GM12878 (cell line): Measurements from ENCODE around the gene SUGP2. TPM values are rescaled to one million over a fixed set of nuclear protein-coding genes. Genes with fewer than 3 reads are reported as not detected.

Source experiments
- ATAC-seq: fragments of 200-7000 bp; cut with Tn5 transposase; 3 replicates; pipeline ENCODE4 v1.9.1; 2020; ENCODE audit warnings: mild to moderate bottlenecking, moderate library complexity
- BruUV-seq: library from RNA; stranded (reverse); fragments of 400-500 nt; replicated peaks from 2 replicates; lab custom pipeline; 2021; lab: Mats Ljungman, UMichigan
- CTCF ChIA-PET: fragments of 300-600 bp; sonication (Branson Sonifier 250); formaldehyde crosslinking; extraction: SDS; loops from one replicate; lab custom pipeline; 2021; ENCODE audit warnings: inconsistent platforms; lab: Yijun Ruan, JAX
- POLR2A ChIA-PET: fragments of 350-600 bp; formaldehyde crosslinking; extraction: SDS; loops from one replicate; lab custom pipeline; 2021; ENCODE audit warnings: inconsistent platforms; lab: Charles Lee
- RAD21 ChIA-PET: fragments of 300-600 bp; sonication (Branson Sonifier 250); formaldehyde crosslinking; loops from one replicate; lab custom pipeline; 2023; ENCODE audit warnings: antibody characterized with exemption; ENCODE audit not compliant: unreplicated experiment; lab: Charles Lee
- SMC1A ChIA-PET: fragments of 300-600 bp; sonication (Branson Sonifier 250); formaldehyde crosslinking; loops from one replicate; lab custom pipeline; 2023; ENCODE audit not compliant: unreplicated experiment, uncharacterized antibody; lab: Charles Lee
- DNase-seq: peaks from one replicate; pipeline ENCODE4 v3.0.0-alpha.2; 2011; ENCODE audit warnings: low read depth, low spot score
- FAIRE-seq: peaks from 3 replicates; lab custom pipeline; 2011; peaks lifted over from hg19 to GRCh38; lab: Jason Lieb, UNC
- H2AFZ ChIP-seq: 2 replicates; pipeline ENCODE4 v1.6.0; 2011; ENCODE audit warnings: low read depth, low read length, control low read depth; ENCODE audit not compliant: control insufficient read depth
- H3K27ac ChIP-seq: 2 replicates; pipeline ENCODE4 v1.5.1; 2011; ENCODE audit warnings: control low read depth; ENCODE audit not compliant: control insufficient read depth, insufficient read depth
- H3K27me3 ChIP-seq, 2 experiments: replicated peaks in 1 of 2; 2 replicates each; pipeline versions ENCODE4 v1.6.0 to v1.6.1; 2011; ENCODE audit warnings: low read length in 1 of 2; ENCODE audit not compliant: control insufficient read depth in 2 of 2, insufficient read depth in 2 of 2
- H3K36me3 ChIP-seq, 2 experiments: 2 replicates each; pipeline ENCODE4 v1.5.1; 2011; ENCODE audit warnings: low read length in 1 of 2; ENCODE audit not compliant: control insufficient read depth in 2 of 2, insufficient read depth in 2 of 2
- H3K4me1 ChIP-seq: 2 replicates; pipeline ENCODE4 v1.6.1; 2011; ENCODE audit warnings: mild to moderate bottlenecking, low read length, moderate library complexity, mixed read lengths; ENCODE audit not compliant: control insufficient read depth, insufficient read depth
- H3K4me2 ChIP-seq: 2 replicates; pipeline ENCODE4 v1.6.0; 2011; ENCODE audit warnings: control low read depth; ENCODE audit not compliant: control insufficient read depth, insufficient read depth
- H3K4me3 ChIP-seq: fragments of 200-600 bp; sonication (generic); 2 replicates; pipeline ENCODE4 v1.5.1; 2016
- H3K79me2 ChIP-seq: 2 replicates; pipeline ENCODE4 v1.6.0; 2011; ENCODE audit warnings: low read length; ENCODE audit not compliant: control insufficient read depth, insufficient read depth
- H3K9ac ChIP-seq: 2 replicates; pipeline ENCODE4 v1.8.0; 2011; ENCODE audit warnings: low read length, control low read depth, mixed read lengths; ENCODE audit not compliant: control insufficient read depth, insufficient read depth
- H3K9me3 ChIP-seq: replicated peaks from 3 replicates; pipeline ENCODE4 v1.5.1; 2011; ENCODE audit warnings: mild to moderate bottlenecking, low read length; ENCODE audit not compliant: control insufficient read depth, insufficient read depth
- H4K20me1 ChIP-seq: 2 replicates; pipeline ENCODE4 v1.6.0; 2011; ENCODE audit not compliant: control insufficient read depth, insufficient read depth
- E2F4 ChIP-seq: IDR thresholded peaks from 2 replicates; pipeline ENCODE4 v1.6.1; 2012; ENCODE audit warnings: low read depth, low read length, improper control_type of control experiment
- POLR2A ChIP-seq: IDR thresholded peaks from 2 replicates; pipeline ENCODE4 v1.6.1; 2011; ENCODE audit warnings: low read depth, mild to moderate bottlenecking, low read length
- YY1 ChIP-seq: IDR thresholded peaks from 2 replicates; pipeline ENCODE4 v1.6.1; 2011; ENCODE audit warnings: low read depth, mild to moderate bottlenecking, low read length
- ZNF207 ChIP-seq: fragments of 450-650 bp; IDR thresholded peaks from 2 replicates; pipeline ENCODE4 v1.6.1; 2014; ENCODE audit warnings: antibody characterized with exemption, mild to moderate bottlenecking, borderline replicate concordance
- WGBS: methylation state at CpG from one replicate; pipeline ENCODE4 v1.1.6; 2016; ENCODE audit warnings: low lambda C conversion rate; ENCODE audit not compliant: insufficient replicate concordance, insufficient coverage; ENCODE audit errors: missing lambda C conversion rate; 5-methylcytosine and 5-hydroxymethylcytosine counted together
- in situ Hi-C: fragments of 300-500 bp; cut with MboI; formaldehyde crosslinking; loops from 9 replicates; pipeline ENCODE4 v1.14.3; 2018; ENCODE audit warnings: mixed read lengths
- intact Hi-C: fragments of 100-400 bp; cut with micrococcal nuclease; formaldehyde crosslinking; loops from one replicate; pipeline ENCODE4 v1.14.2; 2022; ENCODE audit not compliant: unreplicated experiment
- polyA plus RNA-seq, 11 experiments: library from polyadenylated mRNA; depleted of rRNA in 4 of 11; unstranded in 6 of 11; stranded (reverse) in 5 of 11; fragments of >200 nt; fragmentation: Nextera tagmentation in 4 of 11; fragmentation: Illumina TruSeq in 1 of 11; extraction: Ambion mirVana in 4 of 11; extraction: Trizol in 1 of 11; gene quantifications; 1 replicate in 1 of 11; 2 replicates in 10 of 11; pipeline versions ENCODE4 v1.2.1 to v1.2.3, GENCODE V29; 2011 to 2016; ENCODE audit warnings: inconsistent platforms in 2 of 11, missing spikeins in 2 of 11, low read depth in 1 of 11
- total RNA-seq, 4 experiments: library from RNA; depleted of rRNA in 3 of 4; stranded (reverse); fragments of >200 nt in 3 of 4; fragmentation: Illumina TruSeq in 1 of 4; extraction: Trizol in 1 of 4; gene quantifications; 2 replicates each; pipeline versions ENCODE4 v1.2.1 to v1.2.3, GENCODE V29; 2013 to 2021
- TF ChIP-seq, protein P1 (sequence below), 3 experiments: IDR thresholded peaks in 2 of 3; conservative IDR thresholded peaks in 1 of 3; 2 replicates each; pipeline ENCODE4 v1.5.1; 2011; ENCODE audit warnings: low read depth in 3 of 3, low read length in 3 of 3, mild to moderate bottlenecking in 3 of 3, control low read depth in 2 of 3, moderate library complexity in 2 of 3, inconsistent platforms in 1 of 3, mixed read lengths in 1 of 3; ENCODE audit not compliant: control insufficient read depth in 2 of 3, insufficient read depth in 1 of 3; ENCODE audit errors: extremely low read depth in 1 of 3

The SUGP2 gene
- total and polyA plus RNA-seq, 10 of the 15 experiments (the other 5 are each of a cell fraction or from before 2014, with no cell fraction given) = 15.0 to 120 (median 57.2) TPM

GRCh38 chr19:18993115-18993514 is 40.2 kb downstream of the SUGP2 start:
- Histone ChIP-seq H3K9me3 (no peaks in the 10 kb centered on the region), H3K27me3 (no peaks in the 10 kb centered on the region), H3K4me1 (no peaks in the 10 kb centered on the region), H3K27ac (no peak overlapping the region), H4K20me1 (no peaks in the 10 kb centered on the region), H3K36me3 (peaks cover 21 to 29% of the 10 kb centered on the region in 2 experiments), H3K4me2 (no peak overlapping the region), H3K4me3 (no peak overlapping the region), H2AFZ (no peak overlapping the region), H3K9ac (no peak overlapping the region), H3K79me2 (no peaks in the 10 kb centered on the region)
- ChIA-PET POLR2A (no interaction called here), SMC1A (no interaction called here), RAD21 (no interaction called here), CTCF (no interaction called here)
- no peak for TF ChIP-seq YY1
- DNase-seq (no peak), FAIRE-seq (no peak), ATAC-seq (no peak)
- BruUV-seq = no TSS peak
- intact Hi-C loops (no loop called here), in situ Hi-C loops (no loop called here)
- 89% methylated on average over 10 of the region's 10 CpGs for WGBS

GRCh38 chr19:18992696-18993095 is 40.6 kb downstream of the SUGP2 start:
- DNase-seq (no peak), FAIRE-seq (no peak), ATAC-seq (no peak)
- Histone ChIP-seq H3K36me3 (peaks cover 19 to 29% of the 10 kb centered on the region in 2 experiments), H3K4me2 (no peak overlapping the region), H3K4me3 (no peak overlapping the region), H2AFZ (no peak overlapping the region), H3K9me3 (no peaks in the 10 kb centered on the region), H3K27ac (no peak overlapping the region), H3K79me2 (no peaks in the 10 kb centered on the region), H3K4me1 (no peaks in the 10 kb centered on the region), H3K9ac (no peak overlapping the region), H4K20me1 (no peaks in the 10 kb centered on the region), H3K27me3 (no peaks in the 10 kb centered on the region)
- SMC1A ChIA-PET = no interaction called here
- intact Hi-C loops (no loop called here), in situ Hi-C loops (no loop called here)
- TF ChIP-seq POLR2A (no peak), ZNF207 (no peak), E2F4 (no peak)
- TF ChIP-seq, protein P1, sequence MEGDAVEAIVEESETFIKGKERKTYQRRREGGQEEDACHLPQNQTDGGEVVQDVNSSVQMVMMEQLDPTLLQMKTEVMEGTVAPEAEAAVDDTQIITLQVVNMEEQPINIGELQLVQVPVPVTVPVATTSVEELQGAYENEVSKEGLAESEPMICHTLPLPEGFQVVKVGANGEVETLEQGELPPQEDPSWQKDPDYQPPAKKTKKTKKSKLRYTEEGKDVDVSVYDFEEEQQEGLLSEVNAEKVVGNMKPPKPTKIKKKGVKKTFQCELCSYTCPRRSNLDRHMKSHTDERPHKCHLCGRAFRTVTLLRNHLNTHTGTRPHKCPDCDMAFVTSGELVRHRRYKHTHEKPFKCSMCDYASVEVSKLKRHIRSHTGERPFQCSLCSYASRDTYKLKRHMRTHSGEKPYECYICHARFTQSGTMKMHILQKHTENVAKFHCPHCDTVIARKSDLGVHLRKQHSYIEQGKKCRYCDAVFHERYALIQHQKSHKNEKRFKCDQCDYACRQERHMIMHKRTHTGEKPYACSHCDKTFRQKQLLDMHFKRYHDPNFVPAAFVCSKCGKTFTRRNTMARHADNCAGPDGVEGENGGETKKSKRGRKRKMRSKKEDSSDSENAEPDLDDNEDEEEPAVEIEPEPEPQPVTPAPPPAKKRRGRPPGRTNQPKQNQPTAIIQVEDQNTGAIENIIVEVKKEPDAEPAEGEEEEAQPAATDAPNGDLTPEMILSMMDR (IDR thresholded peaks at IDR 0.05 in 2 of 3, conservative IDR thresholded peaks at IDR 0.05 in 1 of 3; ENCODE audit: control insufficient read depth in 2 of 3, extremely low read depth in 1 of 3, insufficient read depth in 1 of 3, low read depth in 3 of 3, low read length in 3 of 3) = no peak
- TSS peak; percentile 61 for BruUV-seq
- WGBS = 83% methylated on average over 8 of the region's 8 CpGs
- RAD21 ChIA-PET = no interaction called here
- POLR2A ChIA-PET = interaction anchor here (0.6 kb wide), 1 partner anchor 40 kb away, joined by 3 read pairs; no protein-coding TSS in a partner anchor
- CTCF ChIA-PET = no interaction called here
